SK-N-SH (cell line): ENCODE results near the gene ARPIN. TPM values are rescaled to one million over a fixed set of nuclear protein-coding genes. Genes with fewer than 3 reads are reported as not detected.
"Not testable (repeated sequence)": the region's sequence is repeated elsewhere in the genome, so short reads cannot be mapped to it uniquely, and the experiment has no call there.

ENCODE experiments used
- CTCF ChIA-PET: fragments of 300-600, 350-600 bp; formaldehyde crosslinking; extraction: SDS; loops from one replicate; lab custom pipeline; 2021; lab: Yijun Ruan, JAX
- POLR2A ChIA-PET: fragments of 350-600 bp; sonication (Branson Sonifier 250); formaldehyde crosslinking; extraction: SDS; loops from one replicate; lab custom pipeline; 2020; ENCODE audit warnings: antibody characterized with exemption, inconsistent platforms; lab: Yijun Ruan, JAX
- DNase-seq: peaks from one replicate; pipeline ENCODE4 v3.0.0; 2012
- H2AFZ ChIP-seq: fragments of 200-600 bp; sonication (generic); 2 replicates; pipeline ENCODE4 v1.8.1; 2016; ENCODE audit warnings: antibody characterized with exemption, mild to moderate bottlenecking, low read depth
- H3F3A ChIP-seq: fragments of 200-600 bp; sonication (generic); replicated peaks from 2 replicates; pipeline ENCODE3; 2016; ENCODE audit warnings: antibody characterized with exemption, mild to moderate bottlenecking; ENCODE audit not compliant: insufficient read depth
- H3K27ac ChIP-seq, 2 experiments: fragments of 200-500 bp in 1 of 2; fragments of 200-600 bp in 1 of 2; sonication (Bioruptor generic) in 1 of 2; sonication (generic), shearing (Covaris generic) in 1 of 2; 2 replicates each; pipeline versions ENCODE4 v1.5.1 to v1.6.1; 2014 to 2016; ENCODE audit warnings: low read depth in 2 of 2, inconsistent platforms in 1 of 2, low read length in 1 of 2, mild to moderate bottlenecking in 1 of 2, mixed read lengths in 1 of 2
- H3K27me3 ChIP-seq: fragments of 200-600 bp; sonication (generic), shearing (Covaris generic); 2 replicates; pipeline ENCODE4 v1.6.1; 2016; ENCODE audit warnings: mixed run types; ENCODE audit not compliant: insufficient read depth
- H3K36me3 ChIP-seq, 2 experiments: fragments of 200-500 bp in 1 of 2; fragments of 200-600 bp in 1 of 2; sonication (Bioruptor generic) in 1 of 2; sonication (generic) in 1 of 2; replicated peaks in 1 of 2; 2 replicates each; pipeline versions ENCODE3 to v1.5.1; 2014 to 2016; ENCODE audit warnings: low read length in 1 of 2, mild to moderate bottlenecking in 1 of 2; ENCODE audit not compliant: insufficient read depth in 2 of 2, control insufficient read depth in 1 of 2
- H3K4me1 ChIP-seq, 2 experiments: fragments of 200-500 bp in 1 of 2; fragments of 200-600 bp in 1 of 2; sonication (Bioruptor generic) in 1 of 2; sonication (generic), shearing (Covaris generic) in 1 of 2; 2 replicates each; pipeline versions ENCODE4 v1.5.1 to v1.6.1; 2014 to 2016; ENCODE audit warnings: low read depth in 1 of 2, low read length in 1 of 2, mixed run types in 1 of 2; ENCODE audit not compliant: insufficient read depth in 2 of 2, control insufficient read depth in 1 of 2
- H3K4me2 ChIP-seq: fragments of 200-600 bp; sonication (generic), shearing (Covaris generic); 2 replicates; pipeline ENCODE4 v1.6.1; 2017; ENCODE audit warnings: mixed run types
- H3K4me3 ChIP-seq, 2 experiments: fragments of 200-500 bp in 1 of 2; fragments of 200-600 bp in 1 of 2; sonication (Bioruptor generic) in 1 of 2; sonication (generic), shearing (Covaris generic) in 1 of 2; 2 replicates each; pipeline versions ENCODE4 v1.5.1 to v1.8.1; 2014 to 2016; ENCODE audit warnings: low read depth in 2 of 2, inconsistent platforms in 1 of 2, low read length in 1 of 2, mild to moderate bottlenecking in 1 of 2, mixed read lengths in 1 of 2, moderate library complexity in 1 of 2
- H3K79me2 ChIP-seq: fragments of 200-600 bp; sonication (generic); 2 replicates; pipeline ENCODE4 v1.8.1; 2017; ENCODE audit warnings: mild to moderate bottlenecking; ENCODE audit not compliant: insufficient read depth
- H3K9ac ChIP-seq: fragments of 200-600 bp; sonication (generic); 2 replicates; pipeline ENCODE4 v1.6.1; 2017; ENCODE audit warnings: mixed run types
- H3K9me2 ChIP-seq: fragments of 200-600 bp; sonication (generic); 2 replicates; pipeline ENCODE4 v1.6.1; 2017; ENCODE audit warnings: mixed run types
- H3K9me3 ChIP-seq: fragments of 200-600 bp; sonication (generic); 2 replicates; pipeline ENCODE4 v1.6.1; 2017; ENCODE audit warnings: mixed run types, mild to moderate bottlenecking, moderate library complexity
- H4K20me1 ChIP-seq: fragments of 200-600 bp; sonication (generic); 2 replicates; pipeline ENCODE4 v1.6.1; 2017; ENCODE audit warnings: mild to moderate bottlenecking, mixed run types; ENCODE audit not compliant: insufficient read depth
- EZH2phosphoT487 ChIP-seq: fragments of 200-600 bp; sonication (generic); IDR thresholded peaks from 2 replicates; pipeline ENCODE4 v1.6.1; 2017; ENCODE audit warnings: low read depth, mixed run types, mild to moderate bottlenecking, antibody characterized with exemption, moderate library complexity, borderline replicate concordance
- FOSL2 ChIP-seq: IDR thresholded peaks from 2 replicates; pipeline ENCODE4 v1.4.0; 2012; ENCODE audit warnings: low read depth, mild to moderate bottlenecking, moderate library complexity, borderline replicate concordance
- MEF2A ChIP-seq: IDR thresholded peaks from 2 replicates; pipeline ENCODE4 v1.4.0; 2012; ENCODE audit warnings: low read depth, borderline replicate concordance
- MXI1 ChIP-seq: IDR thresholded peaks from 2 replicates; pipeline ENCODE4 v1.6.1; 2012; ENCODE audit warnings: mild to moderate bottlenecking, low read depth, low read length, improper control_type of control experiment
- NFIC ChIP-seq: IDR thresholded peaks from 2 replicates; pipeline ENCODE4 v1.4.0; 2012; ENCODE audit warnings: borderline replicate concordance
- NRF1 ChIP-seq: IDR thresholded peaks from 2 replicates; pipeline ENCODE4 v1.6.1; 2012; ENCODE audit warnings: low read depth, mild to moderate bottlenecking, low read length
- RFX5 ChIP-seq: IDR thresholded peaks from 2 replicates; pipeline ENCODE4 v1.6.1; 2012; ENCODE audit warnings: mild to moderate bottlenecking, improper control_type of control experiment, low read length
- RXRA ChIP-seq: IDR thresholded peaks from 2 replicates; pipeline ENCODE4 v1.4.0; 2012; ENCODE audit warnings: low read depth, mild to moderate bottlenecking, borderline replicate concordance
- WGBS: methylation state at CpG from one replicate; pipeline ENCODE4 v1.1.6; 2017; ENCODE audit warnings: low lambda C conversion rate; 5-methylcytosine and 5-hydroxymethylcytosine counted together
- polyA plus RNA-seq, 3 experiments: library from polyadenylated mRNA; depleted of rRNA; stranded (reverse); fragments of >200 nt; gene quantifications; 2 replicates each; pipeline ENCODE4 v1.2.3, GENCODE V29; 2012
- TF ChIP-seq, protein P1 (sequence below): IDR thresholded peaks from 2 replicates; pipeline ENCODE4 v1.4.0; 2012; ENCODE audit warnings: low read depth, borderline replicate concordance
- TF ChIP-seq, protein P2 (sequence below): IDR thresholded peaks from 2 replicates; pipeline ENCODE4 v1.4.0; 2012; ENCODE audit warnings: low read depth
- TF ChIP-seq, protein P3 (sequence below): IDR thresholded peaks from 2 replicates; pipeline ENCODE4 v1.6.1; 2012; ENCODE audit warnings: mild to moderate bottlenecking, low read depth, low read length, moderate library complexity
- TF ChIP-seq, protein P4 (sequence below): fragments of 150-350 bp; IDR thresholded peaks from 2 replicates; pipeline ENCODE4 v1.6.1; 2017; ENCODE audit warnings: antibody characterized with exemption, low read length, low read depth, borderline replicate concordance
- TF ChIP-seq, protein P5 (sequence below): IDR thresholded peaks from 2 replicates; pipeline ENCODE4 v1.4.0; 2012; ENCODE audit warnings: low read depth, borderline replicate concordance

ARPIN gene
- polyA plus RNA-seq, 1 of the 3 experiments (the other 2 are of a cell fraction): 13.5 TPM

DNA sequence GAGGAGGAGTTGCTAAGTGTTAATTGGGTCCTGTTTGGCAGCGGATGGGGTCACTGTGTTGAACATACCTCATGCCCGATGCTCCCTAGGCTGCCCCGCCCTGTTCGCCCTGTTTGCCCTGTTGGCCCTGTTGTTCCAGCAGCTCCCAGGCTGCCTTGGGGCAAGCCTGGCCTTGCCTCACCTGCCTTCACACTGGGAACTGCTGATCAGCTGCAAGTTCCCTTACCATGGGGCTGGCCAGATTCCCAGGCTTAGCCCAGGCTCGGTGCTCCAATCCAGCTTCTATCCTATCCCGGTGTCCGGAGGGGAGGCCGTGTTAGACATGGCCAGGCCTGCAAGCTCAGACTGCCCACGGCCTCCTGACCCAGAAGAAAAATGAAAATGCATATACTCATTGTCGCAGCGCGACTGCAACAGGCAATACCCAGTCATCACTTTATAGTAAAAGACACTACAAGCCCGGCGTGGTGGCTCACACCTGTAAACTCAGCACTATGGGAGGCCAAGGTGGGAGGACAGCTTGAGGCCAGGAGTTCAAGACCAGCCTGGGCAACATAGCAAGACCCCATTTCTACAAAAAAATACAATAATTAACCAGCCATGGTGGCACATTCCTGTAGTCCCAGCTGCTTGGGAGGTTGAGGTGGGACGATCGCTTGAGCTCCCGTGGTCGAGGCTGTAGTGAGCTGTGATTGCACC is 45.5 kb upstream of the ARPIN start (continued):
- TF ChIP-seq, protein P1, sequence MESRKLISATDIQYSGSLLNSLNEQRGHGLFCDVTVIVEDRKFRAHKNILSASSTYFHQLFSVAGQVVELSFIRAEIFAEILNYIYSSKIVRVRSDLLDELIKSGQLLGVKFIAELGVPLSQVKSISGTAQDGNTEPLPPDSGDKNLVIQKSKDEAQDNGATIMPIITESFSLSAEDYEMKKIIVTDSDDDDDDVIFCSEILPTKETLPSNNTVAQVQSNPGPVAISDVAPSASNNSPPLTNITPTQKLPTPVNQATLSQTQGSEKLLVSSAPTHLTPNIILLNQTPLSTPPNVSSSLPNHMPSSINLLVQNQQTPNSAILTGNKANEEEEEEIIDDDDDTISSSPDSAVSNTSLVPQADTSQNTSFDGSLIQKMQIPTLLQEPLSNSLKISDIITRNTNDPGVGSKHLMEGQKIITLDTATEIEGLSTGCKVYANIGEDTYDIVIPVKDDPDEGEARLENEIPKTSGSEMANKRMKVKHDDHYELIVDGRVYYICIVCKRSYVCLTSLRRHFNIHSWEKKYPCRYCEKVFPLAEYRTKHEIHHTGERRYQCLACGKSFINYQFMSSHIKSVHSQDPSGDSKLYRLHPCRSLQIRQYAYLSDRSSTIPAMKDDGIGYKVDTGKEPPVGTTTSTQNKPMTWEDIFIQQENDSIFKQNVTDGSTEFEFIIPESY: no peak
- TF ChIP-seq, protein P2, sequence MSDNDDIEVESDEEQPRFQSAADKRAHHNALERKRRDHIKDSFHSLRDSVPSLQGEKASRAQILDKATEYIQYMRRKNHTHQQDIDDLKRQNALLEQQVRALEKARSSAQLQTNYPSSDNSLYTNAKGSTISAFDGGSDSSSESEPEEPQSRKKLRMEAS: no peak
- no peak for TF ChIP-seq RFX5
- TF ChIP-seq, all 33 proteins: peak for 0

DNA sequence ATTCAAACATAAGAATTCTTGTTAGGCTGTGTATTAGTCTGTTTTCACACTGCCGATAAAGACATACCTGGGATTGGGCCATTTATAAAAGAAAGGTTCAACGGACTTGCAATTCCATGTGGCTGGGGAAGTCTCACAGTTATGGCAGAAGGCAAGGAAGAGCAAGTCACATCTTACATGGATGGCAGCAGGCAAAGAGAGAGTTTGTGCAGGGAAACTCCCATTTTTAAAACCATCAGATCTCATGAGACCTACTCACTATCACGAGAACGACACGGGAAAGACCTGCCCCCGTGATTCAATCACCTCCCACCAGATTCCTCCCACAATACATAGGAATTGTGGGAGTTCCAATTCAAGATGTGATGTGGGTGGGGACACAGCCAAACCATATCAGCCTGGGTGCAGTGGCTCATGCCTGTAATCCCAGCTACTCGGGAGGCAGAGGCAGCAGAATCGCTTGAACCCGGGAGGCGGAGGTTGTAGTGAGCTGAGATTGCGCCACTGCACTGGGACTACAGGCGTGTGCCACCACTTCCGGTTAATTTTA is 42.8 kb upstream of the ARPIN start:
- H3K27ac ChIP-seq, DNase-seq, H3K4me2 ChIP-seq, H3F3A ChIP-seq, CTCF ChIA-PET, POLR2A ChIA-PET, H3K79me2 ChIP-seq, H3K9me2 ChIP-seq, H3K9ac ChIP-seq, H3K27me3 ChIP-seq, H3K4me1 ChIP-seq, H3K36me3 ChIP-seq, H3K9me3 ChIP-seq, H2AFZ ChIP-seq, H3K4me3 ChIP-seq, H4K20me1 ChIP-seq: not testable (repeated sequence)
- WGBS: 82% methylated on average over 8 of the region's 13 CpGs

DNA sequence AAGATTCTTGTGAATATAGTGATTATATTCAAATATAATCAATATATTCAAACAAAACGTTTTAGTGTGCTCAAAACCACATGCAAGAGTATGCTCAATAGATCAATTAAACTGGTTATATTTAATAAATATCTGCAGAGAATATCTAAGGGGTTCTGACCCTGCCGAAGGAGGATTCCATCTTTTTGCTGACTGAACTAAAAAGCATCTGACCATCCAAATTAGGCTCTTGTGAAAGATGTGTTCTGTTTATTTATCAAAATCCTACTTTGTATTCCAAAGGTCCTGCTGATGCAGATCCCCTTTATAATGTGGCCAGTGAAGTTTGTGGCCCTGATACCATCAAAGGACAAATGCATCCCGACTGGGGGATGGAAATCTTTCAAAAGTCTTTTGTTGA is 41.8 kb upstream of the ARPIN start:
- Histone ChIP-seq H3K27ac (no peak overlapping the region), H4K20me1 (no peaks in the 10 kb centered on the region), H3K4me3 (no peak overlapping the region), H2AFZ (no peak overlapping the region), H3K4me2 (no peak overlapping the region), H3K36me3 (no peaks in the 10 kb centered on the region), H3K4me1 (no peaks in the 10 kb centered on the region), H3K27me3 (no peaks in the 10 kb centered on the region), H3K9ac (no peak overlapping the region), H3K9me3 (no peaks in the 10 kb centered on the region), H3K79me2 (no peaks in the 10 kb centered on the region), H3K9me2 (no peaks in the 10 kb centered on the region), H3F3A (no peaks in the 10 kb centered on the region)
- CTCF ChIA-PET: no interaction called here
- DNase-seq: no peak
- POLR2A ChIA-PET: no interaction called here
- WGBS: 26% methylated on average over 3 of the region's 3 CpGs
- TF ChIP-seq MXI1 (no peak), RXRA (no peak), RFX5 (no peak), NFIC (no peak), EZH2phosphoT487 (no peak), NRF1 (no peak), MEF2A (no peak), FOSL2 (no peak)
- TF ChIP-seq, protein P3, sequence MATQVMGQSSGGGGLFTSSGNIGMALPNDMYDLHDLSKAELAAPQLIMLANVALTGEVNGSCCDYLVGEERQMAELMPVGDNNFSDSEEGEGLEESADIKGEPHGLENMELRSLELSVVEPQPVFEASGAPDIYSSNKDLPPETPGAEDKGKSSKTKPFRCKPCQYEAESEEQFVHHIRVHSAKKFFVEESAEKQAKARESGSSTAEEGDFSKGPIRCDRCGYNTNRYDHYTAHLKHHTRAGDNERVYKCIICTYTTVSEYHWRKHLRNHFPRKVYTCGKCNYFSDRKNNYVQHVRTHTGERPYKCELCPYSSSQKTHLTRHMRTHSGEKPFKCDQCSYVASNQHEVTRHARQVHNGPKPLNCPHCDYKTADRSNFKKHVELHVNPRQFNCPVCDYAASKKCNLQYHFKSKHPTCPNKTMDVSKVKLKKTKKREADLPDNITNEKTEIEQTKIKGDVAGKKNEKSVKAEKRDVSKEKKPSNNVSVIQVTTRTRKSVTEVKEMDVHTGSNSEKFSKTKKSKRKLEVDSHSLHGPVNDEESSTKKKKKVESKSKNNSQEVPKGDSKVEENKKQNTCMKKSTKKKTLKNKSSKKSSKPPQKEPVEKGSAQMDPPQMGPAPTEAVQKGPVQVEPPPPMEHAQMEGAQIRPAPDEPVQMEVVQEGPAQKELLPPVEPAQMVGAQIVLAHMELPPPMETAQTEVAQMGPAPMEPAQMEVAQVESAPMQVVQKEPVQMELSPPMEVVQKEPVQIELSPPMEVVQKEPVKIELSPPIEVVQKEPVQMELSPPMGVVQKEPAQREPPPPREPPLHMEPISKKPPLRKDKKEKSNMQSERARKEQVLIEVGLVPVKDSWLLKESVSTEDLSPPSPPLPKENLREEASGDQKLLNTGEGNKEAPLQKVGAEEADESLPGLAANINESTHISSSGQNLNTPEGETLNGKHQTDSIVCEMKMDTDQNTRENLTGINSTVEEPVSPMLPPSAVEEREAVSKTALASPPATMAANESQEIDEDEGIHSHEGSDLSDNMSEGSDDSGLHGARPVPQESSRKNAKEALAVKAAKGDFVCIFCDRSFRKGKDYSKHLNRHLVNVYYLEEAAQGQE: no peak
- TF ChIP-seq, protein P4, sequence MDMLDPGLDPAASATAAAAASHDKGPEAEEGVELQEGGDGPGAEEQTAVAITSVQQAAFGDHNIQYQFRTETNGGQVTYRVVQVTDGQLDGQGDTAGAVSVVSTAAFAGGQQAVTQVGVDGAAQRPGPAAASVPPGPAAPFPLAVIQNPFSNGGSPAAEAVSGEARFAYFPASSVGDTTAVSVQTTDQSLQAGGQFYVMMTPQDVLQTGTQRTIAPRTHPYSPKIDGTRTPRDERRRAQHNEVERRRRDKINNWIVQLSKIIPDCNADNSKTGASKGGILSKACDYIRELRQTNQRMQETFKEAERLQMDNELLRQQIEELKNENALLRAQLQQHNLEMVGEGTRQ: no peak
- TF ChIP-seq, protein P1: no peak
- TF ChIP-seq, protein P5, sequence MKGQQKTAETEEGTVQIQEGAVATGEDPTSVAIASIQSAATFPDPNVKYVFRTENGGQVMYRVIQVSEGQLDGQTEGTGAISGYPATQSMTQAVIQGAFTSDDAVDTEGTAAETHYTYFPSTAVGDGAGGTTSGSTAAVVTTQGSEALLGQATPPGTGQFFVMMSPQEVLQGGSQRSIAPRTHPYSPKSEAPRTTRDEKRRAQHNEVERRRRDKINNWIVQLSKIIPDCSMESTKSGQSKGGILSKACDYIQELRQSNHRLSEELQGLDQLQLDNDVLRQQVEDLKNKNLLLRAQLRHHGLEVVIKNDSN: no peak
